Regular cardiac myocyte (primary cell): ENCODE data around the gene PTTG1IP2. TPM values are rescaled to one million over a fixed set of nuclear protein-coding genes. Genes with fewer than 3 reads are reported as not detected.

ENCODE experiments used
- total RNA-seq: library from RNA; depleted of rRNA; stranded (reverse); fragments of >200 nt; gene quantifications from 2 replicates; pipeline ENCODE4 v1.2.3, GENCODE V29; 2014

The PTTG1IP2 gene
- total RNA-seq, result not detected in 2 replicates

GRCh38 chr7:90469554-90469953 lies at the start of gene PTTG1IP2:
Gene PTTG1IP2 (plus strand): TSS chr7:90469639. CDS start chr7:90469787, 148 bp downstream.

Other genes with a start within 250 kb of the PTTG1IP2 start
- gene CFAP69, start 224.5 kb upstream of the PTTG1IP2 start, total RNA-seq, result 1.2 and 9.0 TPM in 2 replicates
- under 0.01 TPM in 1 of 2 replicates, not detected in the other for gene FAM237B, start 148.3 kb upstream of the PTTG1IP2 start, total RNA-seq
- 12.7 and 14.8 TPM in 2 replicates for gene GTPBP10, start 122.9 kb upstream of the PTTG1IP2 start, total RNA-seq
- 34.1 and 62.6 TPM in 2 replicates for gene CLDN12, start 66.2 kb upstream of the PTTG1IP2 start, total RNA-seq
- 39.7 and 46.8 TPM in 2 replicates for gene CDK14, start 126.7 kb downstream of the PTTG1IP2 start, total RNA-seq